HepG2 (cell line): ENCODE measurements around the gene CLIC3. TPM values are rescaled to one million over a fixed set of nuclear protein-coding genes. Genes with fewer than 3 reads are reported as not detected.

Experiments used
- ATAC-seq: fragments of 200-7000 bp; cut with Tn5 transposase; 3 replicates; pipeline ENCODE4 v1.9.1; 2020; ENCODE audit warnings: mild to moderate bottlenecking, moderate library complexity
- BruUV-seq: library from RNA; stranded (reverse); fragments of 400-500 nt; replicated peaks from 2 replicates; lab custom pipeline; 2021; lab: Mats Ljungman, UMichigan
- CTCF ChIA-PET: fragments of 300-600 bp; formaldehyde crosslinking; extraction: SDS; loops from one replicate; lab custom pipeline; 2021; ENCODE audit warnings: low total read pairs, inconsistent platforms, low intra/inter-chr PET ratio; lab: Yijun Ruan, JAX
- POLR2A ChIA-PET: fragments of 350-600 bp; sonication (Branson Sonifier 250); formaldehyde crosslinking; loops from one replicate; lab custom pipeline; 2020; ENCODE audit warnings: antibody characterized with exemption, inconsistent platforms; lab: Yijun Ruan, JAX
- DNase-seq: peaks from one replicate; pipeline ENCODE4 v3.0.0-alpha.2; 2015; ENCODE audit warnings: low spot score
- FAIRE-seq: peaks from 3 replicates; lab custom pipeline; 2011; peaks lifted over from hg19 to GRCh38; lab: Jason Lieb, UNC
- H2AFZ ChIP-seq: one replicate; pipeline ENCODE4 v1.6.1; 2011; ENCODE audit warnings: low read length, inconsistent platforms
- H3K27ac ChIP-seq: fragments of 300-600 bp; 3 replicates; pipeline ENCODE4 v1.8.0; 2011; ENCODE audit warnings: mixed run types, mild to moderate bottlenecking, mixed read lengths, low read length, inconsistent platforms; ENCODE audit not compliant: insufficient read depth; ENCODE audit errors: extremely low read length
- H3K27me3 ChIP-seq, 2 experiments: fragments of 200-600 bp in 1 of 2; 2 replicates in 1 of 2; 3 replicates in 1 of 2; pipeline versions ENCODE4 v1.6.0 to v1.8.0; 2011; ENCODE audit warnings: low read length in 2 of 2, mild to moderate bottlenecking in 2 of 2, moderate library complexity in 2 of 2, inconsistent platforms in 1 of 2; ENCODE audit not compliant: insufficient read depth in 2 of 2, control insufficient read depth in 1 of 2
- H3K36me3 ChIP-seq, 2 experiments: fragments of 200-600 bp in 1 of 2; replicated peaks in 1 of 2; 2 replicates in 1 of 2; 3 replicates in 1 of 2; pipeline versions ENCODE4 v1.5.1 to v1.8.0; 2011; ENCODE audit warnings: low read length in 2 of 2, inconsistent platforms in 1 of 2; ENCODE audit not compliant: insufficient read depth in 2 of 2, control insufficient read depth in 1 of 2
- H3K4me1 ChIP-seq: 2 replicates; pipeline ENCODE4 v1.5.1; 2012; ENCODE audit warnings: low read length, inconsistent platforms; ENCODE audit not compliant: insufficient read depth
- H3K4me2 ChIP-seq: 2 replicates; pipeline ENCODE4 v1.6.0; 2011; ENCODE audit warnings: low read depth, low read length, inconsistent platforms
- H3K4me3 ChIP-seq, 3 experiments: fragments of 200-600 bp in 1 of 3; sonication (generic), shearing (Covaris generic) in 1 of 3; replicated peaks in 1 of 3; 2 replicates each; pipeline ENCODE4 v1.5.1; 2011 to 2016; ENCODE audit warnings: low read length in 3 of 3, inconsistent platforms in 2 of 3, low read depth in 2 of 3, mild to moderate bottlenecking in 2 of 3, control low read depth in 1 of 3, mixed read lengths in 1 of 3; ENCODE audit not compliant: insufficient read depth in 1 of 3
- H3K79me2 ChIP-seq: one replicate; pipeline ENCODE4 v1.6.1; 2011; ENCODE audit warnings: low read length, inconsistent platforms; ENCODE audit not compliant: insufficient read depth
- H3K9ac ChIP-seq: 2 replicates; pipeline ENCODE4 v1.6.0; 2011; ENCODE audit warnings: mild to moderate bottlenecking, low read depth, low read length, inconsistent platforms; ENCODE audit not compliant: insufficient read depth
- H3K9me3 ChIP-seq: 2 replicates; pipeline ENCODE4 v1.5.1; 2012; ENCODE audit warnings: mild to moderate bottlenecking, low read length
- H4K20me1 ChIP-seq: 2 replicates; pipeline ENCODE4 v1.6.0; 2011; ENCODE audit warnings: inconsistent platforms, mild to moderate bottlenecking, low read length, moderate library complexity; ENCODE audit not compliant: insufficient read depth
- CEBPZ ChIP-seq: IDR thresholded peaks from 2 replicates; pipeline ENCODE4 v1.6.1; 2012; ENCODE audit warnings: low read length, improper control_type of control experiment
- EEA1 ChIP-seq: sonication (generic); formaldehyde crosslinking; IDR thresholded peaks from 2 replicates; pipeline ENCODE4 v1.5.1; 2020; ENCODE audit warnings: mild to moderate bottlenecking, missing genetic modification reagents, borderline replicate concordance
- FOXP1 ChIP-seq, 2 experiments: fragments of 450-650 bp in 1 of 2; IDR thresholded peaks; 2 replicates each; pipeline ENCODE4 v1.6.1; 2017 to 2018; ENCODE audit warnings: antibody characterized with exemption in 1 of 2
- TOPORS ChIP-seq: sonication (generic); formaldehyde crosslinking; IDR thresholded peaks from 2 replicates; pipeline ENCODE4 v1.8.0; 2023; ENCODE audit warnings: mild to moderate bottlenecking, missing genetic modification reagents
- ZNF432 ChIP-seq: sonication (generic); formaldehyde crosslinking; IDR thresholded peaks from 2 replicates; pipeline ENCODE4 v1.5.0; 2020; ENCODE audit warnings: missing genetic modification reagents, mild to moderate bottlenecking, borderline replicate concordance
- ZNF547 ChIP-seq: sonication (generic); formaldehyde crosslinking; IDR thresholded peaks from 2 replicates; pipeline ENCODE4 v1.5.1; 2020; ENCODE audit warnings: mild to moderate bottlenecking, missing genetic modification reagents
- ZNF580 ChIP-seq: IDR thresholded peaks from 2 replicates; pipeline ENCODE4 v1.6.1; 2016; ENCODE audit warnings: low read depth, borderline replicate concordance
- WGBS: methylation state at CpG from one replicate; pipeline ENCODE4 v1.1.6; 2017; ENCODE audit warnings: low lambda C conversion rate; 5-methylcytosine and 5-hydroxymethylcytosine counted together
- in situ Hi-C: cut with HindIII; loops from 2 replicates; pipeline ENCODE4 v1.10.0; 2017; ENCODE audit warnings: low pct_unique_long_range_greater_than_20kb; ENCODE audit not compliant: extremely low pct_ligation_motif_present
- intact Hi-C: fragments of 100-400 bp; cut with micrococcal nuclease; formaldehyde crosslinking; loops from one replicate; pipeline ENCODE4 v1.10.0; 2022; ENCODE audit not compliant: unreplicated experiment
- polyA plus RNA-seq, 8 experiments: library from polyadenylated mRNA; depleted of rRNA in 3 of 8; stranded (reverse) in 7 of 8; unstranded in 1 of 8; fragments of >200 nt; fragmentation: Illumina TruSeq in 4 of 8; extraction: Trizol in 4 of 8; gene quantifications; 2 replicates each; pipeline versions ENCODE4 v1.2.1 to v1.2.3, GENCODE V29; 2011 to 2016; ENCODE audit warnings: low read depth in 4 of 8, missing spikeins in 1 of 8, mixed read lengths in 1 of 8; ENCODE audit not compliant: insufficient read depth in 1 of 8
- total RNA-seq, 5 experiments: library from RNA; depleted of rRNA; stranded (reverse); fragments of >200 nt; fragmentation: Illumina TruSeq; extraction: Trizol; gene quantifications; 2 replicates each; pipeline ENCODE4 v1.2.3, GENCODE V29; 2016; ENCODE audit warnings: low read depth in 1 of 5
- TF ChIP-seq, protein P1 (sequence below): sonication (generic); formaldehyde crosslinking; IDR thresholded peaks from 2 replicates; pipeline ENCODE4 v1.8.1; 2023; ENCODE audit warnings: missing genetic modification reagents, mild to moderate bottlenecking, borderline replicate concordance
- TF ChIP-seq, protein P2 (sequence below): sonication (generic); formaldehyde crosslinking; IDR thresholded peaks from 2 replicates; pipeline ENCODE4 v1.4.0; 2020; ENCODE audit warnings: missing genetic modification reagents, low read depth, mild to moderate bottlenecking, borderline replicate concordance

The CLIC3 gene
- total and polyA plus RNA-seq, 2 of the 13 experiments (the other 11 are each of a cell fraction or from before 2014, with no cell fraction given) = 0.51 to 1.5 TPM

DNA sequence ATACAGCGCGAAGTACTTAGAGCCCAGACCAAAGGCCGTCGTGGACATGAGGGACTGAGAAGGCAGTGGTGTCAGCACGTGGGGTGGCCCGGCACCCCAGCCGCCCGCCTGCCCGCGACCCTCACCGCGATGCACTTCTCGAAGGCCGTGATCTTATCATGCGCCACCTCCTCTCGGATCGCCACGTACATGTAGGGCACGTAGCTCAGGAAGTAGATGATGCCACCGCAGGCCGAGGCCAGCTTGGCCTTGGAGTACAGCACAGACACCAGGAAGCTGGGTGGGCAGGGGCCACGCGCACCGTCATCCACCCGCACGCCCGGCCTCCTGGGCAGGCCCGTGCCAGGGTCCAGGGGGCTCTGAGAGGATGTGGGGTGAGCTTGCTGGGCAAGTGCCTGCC lies 20.7 kb upstream of the CLIC3 start:
- no peak for ATAC-seq
- Histone ChIP-seq H3K9me3 (no peaks in the 10 kb centered on the region), H3K4me2 (no peak overlapping the region), H4K20me1 (no peaks in the 10 kb centered on the region), H3K27me3 (no peaks in the 10 kb centered on the region), H3K36me3 (peaks cover 1 to 2% of the 10 kb centered on the region in 2 experiments; a peak in 1 of 5 replicates), H3K4me1 (peaks cover 8% of the 10 kb centered on the region), H3K27ac (no peak overlapping the region), H3K4me3 (no peak overlapping the region), H2AFZ (no peak overlapping the region), H3K79me2 (no peaks in the 10 kb centered on the region), H3K9ac (no peak overlapping the region)
- BruUV-seq = no TSS peak
- intact Hi-C loops = no loop called here
- CTCF ChIA-PET = no interaction called here
- POLR2A ChIA-PET = no interaction called here
- WGBS = 100% methylated on average over 15 of the region's 28 CpGs
- TF ChIP-seq ZNF547 = no peak
- no peak for TF ChIP-seq EEA1 (CRISPR knock-in tag)
- TF ChIP-seq ZNF580 (CRISPR knock-in tag) = no peak
- TF ChIP-seq, protein P1, sequence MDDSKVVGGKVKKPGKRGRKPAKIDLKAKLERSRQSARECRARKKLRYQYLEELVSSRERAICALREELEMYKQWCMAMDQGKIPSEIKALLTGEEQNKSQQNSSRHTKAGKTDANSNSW (CRISPR knock-in tag) = no peak
- no peak for TF ChIP-seq ZNF432
- TF ChIP-seq CEBPZ = no peak
- TF ChIP-seq, protein P2, sequence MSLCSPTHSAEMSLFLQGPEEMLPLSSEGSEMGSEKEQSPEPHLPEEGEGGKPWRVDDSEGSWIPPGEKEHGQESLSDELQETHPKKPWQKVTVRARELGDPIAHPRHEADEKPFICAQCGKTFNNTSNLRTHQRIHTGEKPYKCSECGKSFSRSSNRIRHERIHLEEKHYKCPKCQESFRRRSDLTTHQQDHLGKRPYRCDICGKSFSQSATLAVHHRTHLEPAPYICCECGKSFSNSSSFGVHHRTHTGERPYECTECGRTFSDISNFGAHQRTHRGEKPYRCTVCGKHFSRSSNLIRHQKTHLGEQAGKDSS (CRISPR knock-in tag) = no peak
- no peak for TF ChIP-seq FOXP1 (IDR thresholded peaks at IDR 0.05)
- no peak for TF ChIP-seq FOXP1 (CRISPR knock-in tag; IDR thresholded peaks at IDR 0.05)
- no peak for TF ChIP-seq TOPORS (CRISPR knock-in tag)
- FAIRE-seq = no peak
- in situ Hi-C loops = no loop called here
- no peak for DNase-seq
